ENCODE results near the gene CCDC33.
"Not testable (repeated sequence)": the region's sequence is repeated elsewhere in the genome, so short reads cannot be mapped to it uniquely, and the experiment has no call there.

DNA sequence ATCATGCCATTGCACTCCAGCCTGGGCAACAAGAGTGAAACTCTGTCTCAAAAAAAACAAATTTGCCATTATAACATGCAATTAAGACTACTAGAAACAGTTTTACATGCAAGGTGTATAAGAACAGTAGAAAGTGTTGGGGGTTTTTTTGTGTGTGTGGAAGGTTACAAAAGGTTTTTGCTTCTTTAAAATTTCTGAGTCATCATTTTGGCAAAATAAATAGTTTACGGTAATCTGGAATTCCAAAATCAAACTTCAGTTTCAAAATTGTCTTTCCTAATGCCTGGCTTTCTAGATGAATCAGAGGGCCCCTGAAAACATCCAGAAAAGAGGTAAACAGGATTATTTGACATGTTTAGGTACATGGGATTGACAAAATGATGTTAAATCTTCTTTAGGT, 124.7 kb downstream of the CCDC33 start:
- not testable (repeated sequence) for TF ChIP-seq POLR2AphosphoS5, POLR2A (IDR thresholded peaks at IDR 0.05)
- TF ChIP-seq, protein P1, sequence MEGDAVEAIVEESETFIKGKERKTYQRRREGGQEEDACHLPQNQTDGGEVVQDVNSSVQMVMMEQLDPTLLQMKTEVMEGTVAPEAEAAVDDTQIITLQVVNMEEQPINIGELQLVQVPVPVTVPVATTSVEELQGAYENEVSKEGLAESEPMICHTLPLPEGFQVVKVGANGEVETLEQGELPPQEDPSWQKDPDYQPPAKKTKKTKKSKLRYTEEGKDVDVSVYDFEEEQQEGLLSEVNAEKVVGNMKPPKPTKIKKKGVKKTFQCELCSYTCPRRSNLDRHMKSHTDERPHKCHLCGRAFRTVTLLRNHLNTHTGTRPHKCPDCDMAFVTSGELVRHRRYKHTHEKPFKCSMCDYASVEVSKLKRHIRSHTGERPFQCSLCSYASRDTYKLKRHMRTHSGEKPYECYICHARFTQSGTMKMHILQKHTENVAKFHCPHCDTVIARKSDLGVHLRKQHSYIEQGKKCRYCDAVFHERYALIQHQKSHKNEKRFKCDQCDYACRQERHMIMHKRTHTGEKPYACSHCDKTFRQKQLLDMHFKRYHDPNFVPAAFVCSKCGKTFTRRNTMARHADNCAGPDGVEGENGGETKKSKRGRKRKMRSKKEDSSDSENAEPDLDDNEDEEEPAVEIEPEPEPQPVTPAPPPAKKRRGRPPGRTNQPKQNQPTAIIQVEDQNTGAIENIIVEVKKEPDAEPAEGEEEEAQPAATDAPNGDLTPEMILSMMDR (IDR thresholded peaks at IDR 0.05 in 8 of 11, conservative IDR thresholded peaks at IDR 0.05 in 3 of 11): not testable (repeated sequence)

All from spleen (tissue), 7 donors.